GM18505 (cell line): Measurements from ENCODE around the gene ATXN7L2.

Source experiments
- ATAC-seq: cut with Tn5 transposase; IDR thresholded peaks from one replicate; pipeline ENCODE4 v1.9.1; 2021; ENCODE audit not compliant: unreplicated experiment
- POLR2A ChIP-seq: IDR thresholded peaks from 4 replicates; pipeline ENCODE4 v1.6.1; 2011; ENCODE audit warnings: borderline replicate concordance; ENCODE audit not compliant: insufficient read depth, insufficient read length; ENCODE audit errors: extremely low read depth

Gene ATXN7L2

DNA sequence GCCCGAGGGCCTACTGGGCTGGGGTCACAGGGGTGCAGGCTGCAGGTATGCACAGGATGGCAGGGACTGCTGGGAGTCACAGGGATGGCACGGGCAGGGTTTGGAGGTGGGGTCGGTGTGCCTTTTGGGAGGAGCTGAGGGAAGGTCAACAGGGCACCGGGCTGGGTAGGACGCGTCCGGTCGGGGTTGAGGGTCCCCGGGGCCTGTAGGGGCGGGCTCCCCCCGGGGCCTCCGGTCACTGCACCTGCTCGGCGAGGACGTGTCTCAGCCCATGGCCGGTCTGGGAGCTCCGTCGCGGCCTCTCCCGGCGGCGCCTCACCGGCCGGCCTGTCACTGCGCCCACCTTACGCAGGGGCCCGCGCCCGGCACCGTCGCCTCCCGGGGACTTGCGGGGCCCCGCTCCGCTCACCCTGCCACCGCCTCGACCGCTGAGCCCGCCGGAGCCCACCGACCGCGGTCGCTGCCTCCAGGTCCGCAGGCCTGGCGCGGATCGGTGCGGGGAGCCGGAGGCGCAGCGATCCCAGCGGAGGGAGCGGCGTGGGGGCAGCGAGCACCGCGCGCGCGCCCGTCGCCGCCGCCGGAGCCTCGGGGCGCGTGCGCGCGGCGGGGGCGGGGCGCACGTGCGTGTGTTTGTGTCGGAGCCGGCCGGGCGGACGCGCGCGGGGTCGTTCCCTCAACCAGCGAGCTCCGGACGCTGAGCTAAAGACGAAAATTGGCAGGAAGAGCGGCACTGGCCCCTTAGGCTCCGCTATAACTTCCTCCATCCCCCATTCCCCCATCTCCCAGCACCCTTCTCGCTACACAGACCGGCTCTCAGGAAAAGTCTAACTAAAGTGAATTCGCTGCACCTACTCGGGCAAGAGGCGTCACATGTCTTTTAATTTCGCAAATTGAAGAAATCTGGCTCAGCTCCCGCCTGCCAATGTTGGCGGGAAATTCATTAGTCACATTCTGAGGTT, 25.8 kb downstream of the ATXN7L2 start, which contains the start of gene AMIGO1:
Gene AMIGO1, minus strand, starts transcription at position 552 of the 959 bp plus-strand sequence. CDS start 815 bp downstream, outside the sequence.
- no peak for TF ChIP-seq POLR2A
- no peak for ATAC-seq

GRCh38 chr1:109513110-109513710, 29.5 kb downstream of the ATXN7L2 start:
- ATAC-seq: no peak
- TF ChIP-seq POLR2A: no peak

- ATAC-seq: no peak
- TF ChIP-seq POLR2A: no peak
These were observed 31.1 kb downstream of the ATXN7L2 start for GRCh38 chr1:109514846-109515245.

DNA sequence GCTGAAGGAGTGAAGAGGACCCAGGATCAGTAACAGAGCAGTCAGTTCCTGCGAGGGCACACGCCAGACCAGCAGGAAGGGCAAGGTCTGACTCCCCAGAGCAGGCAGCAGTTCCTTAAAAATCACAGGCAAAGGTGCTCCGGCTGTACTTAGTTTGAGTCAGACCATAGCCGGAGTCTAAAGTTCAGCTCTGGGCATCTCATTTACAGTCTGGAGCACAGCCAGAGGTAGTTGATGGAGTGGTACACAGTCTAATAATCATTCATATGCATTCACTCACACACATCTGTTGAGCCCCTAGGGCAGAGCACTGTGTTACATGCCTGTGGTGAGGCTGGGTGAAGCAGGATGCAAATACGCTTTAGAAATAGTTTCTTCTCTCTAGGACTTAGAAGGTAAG, 33.2 kb downstream of the ATXN7L2 start:
- ATAC-seq: no peak
- no peak for TF ChIP-seq POLR2A

GRCh38 chr1:109517337-109517736, 33.6 kb downstream of the ATXN7L2 start:
- TF ChIP-seq POLR2A: no peak
- ATAC-seq: no peak

- no peak for ATAC-seq
- TF ChIP-seq POLR2A: no peak
These were observed 37.6 kb downstream of the ATXN7L2 start for GRCh38 chr1:109521002-109521951.

DNA sequence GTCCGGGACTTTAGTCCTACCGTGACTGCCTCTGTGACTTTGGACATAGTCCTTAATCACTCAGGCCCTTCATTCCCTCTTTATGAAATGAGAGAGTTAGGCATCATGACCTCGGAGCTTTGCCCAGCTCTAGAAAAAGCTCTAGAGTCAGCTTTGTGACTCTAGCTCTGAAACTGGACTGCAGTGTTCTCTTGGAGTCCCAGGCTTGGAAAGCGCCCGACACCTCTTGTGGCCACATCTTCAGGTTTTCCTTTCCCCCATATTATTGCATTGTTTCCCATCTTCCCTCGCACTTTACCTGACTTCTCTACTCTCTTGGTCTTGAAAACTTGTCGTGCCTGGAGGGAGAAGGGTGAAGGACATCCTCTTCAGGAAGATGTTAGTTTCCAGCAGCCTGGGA, 38.3 kb downstream of the ATXN7L2 start:
- ATAC-seq: no peak
- TF ChIP-seq POLR2A: no peak

DNA sequence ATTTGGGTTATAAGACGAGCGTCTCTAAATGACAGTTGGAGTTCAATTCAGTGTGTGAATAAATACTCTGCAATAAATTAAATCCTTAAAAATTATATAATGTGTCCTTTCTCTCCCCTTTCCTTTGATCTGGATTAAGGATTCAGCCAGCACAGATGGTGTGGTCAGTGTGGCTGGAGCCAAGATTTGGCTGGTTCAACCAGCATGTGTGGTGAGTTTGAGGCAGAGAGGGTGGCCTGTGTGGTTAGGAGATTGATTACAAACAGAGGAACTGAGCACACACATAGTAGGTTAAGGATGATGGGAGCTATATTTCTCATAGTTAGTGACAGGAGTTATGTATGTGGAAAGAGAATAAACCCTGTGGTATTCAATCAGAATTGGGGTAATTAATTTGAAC, 40.0 kb downstream of the ATXN7L2 start:
- TF ChIP-seq POLR2A: no peak
- ATAC-seq: no peak

GRCh38 chr1:109527098-109527811, 43.5 kb downstream of the ATXN7L2 start:
- no peak for ATAC-seq
- TF ChIP-seq POLR2A: no peak

DNA sequence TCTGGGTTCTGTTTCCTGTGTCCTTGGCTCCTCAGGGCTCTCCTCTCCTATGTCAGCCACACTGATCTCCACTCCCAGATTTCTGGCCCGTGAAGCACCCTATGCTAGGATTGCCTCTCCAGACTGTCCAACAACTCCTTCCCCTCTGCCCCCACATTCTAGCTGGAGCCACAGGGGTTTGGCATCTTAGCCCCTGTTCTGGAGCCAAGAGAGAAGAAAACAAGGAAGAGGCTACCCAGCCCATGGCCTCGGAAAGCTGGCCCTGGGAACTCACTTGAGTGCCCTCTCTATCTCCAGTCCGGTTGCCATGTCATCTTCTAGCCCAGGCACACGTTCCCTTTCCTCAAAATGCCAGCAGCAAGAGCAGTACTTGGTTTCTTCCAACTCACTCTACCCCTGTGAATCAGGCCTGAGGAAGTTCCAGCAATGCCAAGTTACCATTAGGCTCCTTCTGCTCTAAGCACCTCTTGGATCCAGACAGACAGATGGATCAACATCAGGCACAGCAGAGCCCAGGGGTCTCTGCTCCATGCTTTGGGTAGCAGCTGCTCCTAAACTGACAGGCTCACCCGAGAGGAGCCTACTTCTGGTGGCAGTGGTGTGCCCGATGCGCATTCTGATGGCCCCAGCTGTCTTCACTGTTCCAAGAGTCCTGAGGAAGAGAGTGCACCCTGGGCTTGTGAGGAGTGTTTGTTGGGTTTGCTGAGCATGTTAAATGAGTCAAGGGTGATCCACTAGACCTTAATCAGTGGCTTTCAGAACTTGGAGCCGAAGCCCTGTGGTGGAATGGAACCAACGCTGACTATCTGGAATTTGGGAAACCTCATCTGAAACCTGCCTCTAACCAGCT, 44.4 kb downstream of the ATXN7L2 start:
- ATAC-seq: no peak
- no peak for TF ChIP-seq POLR2A

DNA sequence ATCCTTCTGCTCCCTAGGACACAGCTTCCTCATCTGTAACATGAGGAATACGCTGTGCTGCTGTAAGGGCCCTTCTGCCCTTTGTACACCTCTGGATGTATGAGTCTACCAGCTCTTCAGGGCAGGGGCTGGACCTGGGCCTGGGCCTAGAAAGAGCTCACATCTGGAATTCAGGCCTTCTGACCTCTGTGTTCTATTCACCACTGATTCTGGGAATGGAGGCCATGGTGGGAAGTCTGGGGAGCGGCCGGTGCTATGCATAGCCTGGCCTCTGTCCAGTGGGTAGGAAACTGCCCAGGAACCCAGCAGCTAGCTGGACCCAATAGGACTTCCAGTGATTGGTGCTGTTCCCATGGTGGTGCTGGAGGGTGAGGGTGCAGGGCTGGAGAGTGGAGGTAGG, 45.0 kb downstream of the ATXN7L2 start:
- ATAC-seq: no peak
- no peak for TF ChIP-seq POLR2A
